IPS-15b (cell line): ENCODE results near the gene PDYN.

ENCODE experiments used
- H3K27me3 ChIP-seq: one replicate; pipeline ENCODE4 v1.6.1; 2013; ENCODE audit warnings: low read length; ENCODE audit not compliant: control insufficient read depth, insufficient read depth
- H3K36me3 ChIP-seq: one replicate; pipeline ENCODE4 v1.6.1; 2013; ENCODE audit warnings: low read length; ENCODE audit not compliant: control insufficient read depth, insufficient read depth
- H3K4me1 ChIP-seq: one replicate; pipeline ENCODE4 v1.6.1; 2013; ENCODE audit warnings: mild to moderate bottlenecking, low read length; ENCODE audit not compliant: control insufficient read depth, insufficient read depth
- H3K4me3 ChIP-seq: one replicate; pipeline ENCODE4 v1.5.1; 2013; ENCODE audit warnings: low read depth, low read length
- H3K9ac ChIP-seq: one replicate; pipeline ENCODE4 v1.6.1; 2013; ENCODE audit warnings: low read depth, mild to moderate bottlenecking, low read length
- H3K9me3 ChIP-seq: one replicate; pipeline ENCODE4 v1.6.1; 2013; ENCODE audit warnings: mild to moderate bottlenecking, low read length; ENCODE audit not compliant: control insufficient read depth, insufficient read depth

Gene PDYN

GRCh38 chr20:1928782-1929181 lies 65.1 kb downstream of the PDYN start:
- H3K27me3 ChIP-seq, result no peaks in the 10 kb centered on the region
- H3K36me3 ChIP-seq, result peaks cover 3% of the 10 kb centered on the region
- H3K9me3 ChIP-seq, result no peaks in the 10 kb centered on the region
- no peak overlapping the region for H3K9ac ChIP-seq
- H3K4me1 ChIP-seq, result no peaks in the 10 kb centered on the region
- no peak overlapping the region for H3K4me3 ChIP-seq
